ENCODE results near the gene PGP.
A peak's percentile ranks its signal among the peaks of the same experiment; 100 is the strongest.

PGP gene

DNA sequence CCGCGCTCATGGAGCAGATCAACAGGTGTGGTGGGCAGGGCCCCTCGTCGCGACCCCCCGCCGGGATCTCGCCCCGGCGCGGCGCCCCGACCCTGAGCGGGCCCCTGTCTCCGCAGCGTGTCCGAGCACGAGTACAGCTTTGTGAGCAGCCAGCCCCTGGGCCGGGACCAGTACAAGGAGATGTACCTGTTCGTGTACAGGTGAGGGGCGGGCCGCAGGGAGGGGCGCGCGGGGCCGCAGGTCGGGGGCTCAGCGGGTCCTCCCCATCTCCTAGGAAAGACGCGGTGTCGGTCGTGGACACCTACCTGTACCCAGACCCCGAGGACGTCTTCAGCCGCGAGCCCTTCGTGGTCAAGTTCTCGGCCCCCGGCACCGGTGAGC lies 22.5 kb upstream of the PGP start:
- DNase-seq, result no peak

DNA sequence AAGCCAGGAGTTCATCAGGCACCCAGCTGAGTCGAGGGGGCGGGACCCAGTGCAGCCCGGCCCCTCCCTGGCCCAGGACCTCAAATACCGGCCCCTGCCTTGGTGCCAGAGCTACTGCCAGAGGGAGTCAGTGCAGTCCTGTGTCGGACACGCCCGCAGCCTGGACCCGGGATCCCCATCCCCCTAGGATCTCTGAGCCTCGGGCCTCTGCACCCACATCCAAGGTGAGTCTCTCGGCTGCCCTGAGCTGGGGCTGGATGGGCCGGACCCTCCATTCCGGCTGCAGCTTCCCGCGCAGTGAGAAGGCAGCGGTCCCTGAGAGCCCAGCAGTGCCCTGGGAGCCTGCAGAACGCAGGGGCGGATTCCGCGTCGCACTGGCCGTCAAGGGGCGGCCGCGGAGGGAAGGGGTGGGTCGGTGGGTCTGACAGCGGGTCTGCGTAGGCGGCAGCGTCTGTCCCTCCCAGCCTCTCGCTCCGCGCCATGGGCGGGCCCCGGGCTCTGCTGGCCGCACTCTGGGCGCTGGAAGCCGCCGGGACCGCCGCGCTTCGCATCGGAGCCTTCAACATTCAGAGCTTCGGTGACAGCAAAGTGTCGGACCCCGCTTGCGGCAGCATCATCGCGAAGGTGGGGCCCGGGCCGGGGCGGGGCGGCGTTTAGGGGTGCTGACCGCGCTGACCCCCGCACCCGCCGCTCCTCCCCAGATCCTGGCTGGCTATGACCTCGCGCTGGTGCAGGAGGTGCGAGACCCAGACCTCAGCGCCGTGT lies 21.9 kb upstream of the PGP start, which contains the start of gene DNASE1L2:
DNASE1L2 (plus strand) TSS at position 108 of the 765 bp plus-strand sequence; CDS start at position 481, 373 bp downstream.
- DNase-seq, result no peak

DNA sequence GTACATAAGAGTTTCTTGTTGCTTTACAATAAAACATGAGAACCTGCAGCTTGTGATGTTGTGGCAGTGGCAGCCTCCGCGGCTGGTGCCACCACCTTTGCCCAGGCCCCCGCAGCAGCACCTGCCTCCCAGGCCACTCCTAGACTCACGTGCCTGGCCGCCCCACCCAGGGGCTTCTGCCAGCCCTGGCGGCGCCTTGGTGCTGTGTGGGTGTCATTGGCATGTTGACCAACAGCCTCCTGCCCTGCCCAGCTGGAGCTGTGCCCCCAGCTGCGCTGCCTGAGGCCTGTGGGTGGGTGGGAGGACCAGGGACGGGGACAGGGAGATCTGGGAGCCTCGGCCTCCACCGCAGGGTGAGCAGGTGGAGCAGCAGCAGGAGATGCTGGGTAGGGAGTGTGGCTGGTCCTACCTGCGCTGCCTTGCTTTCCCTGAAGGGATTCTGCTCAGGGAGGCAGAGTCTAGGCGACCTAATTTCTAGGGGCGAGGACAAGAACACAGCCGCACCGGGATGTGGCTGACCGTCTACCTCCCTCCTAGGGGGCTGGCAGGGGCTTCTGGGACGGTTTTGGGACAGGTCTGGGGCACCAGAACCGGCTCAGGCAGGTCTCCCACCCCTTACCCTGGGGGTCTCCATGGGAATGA lies 21.2 kb upstream of the PGP start:
- no peak for DNase-seq

DNA sequence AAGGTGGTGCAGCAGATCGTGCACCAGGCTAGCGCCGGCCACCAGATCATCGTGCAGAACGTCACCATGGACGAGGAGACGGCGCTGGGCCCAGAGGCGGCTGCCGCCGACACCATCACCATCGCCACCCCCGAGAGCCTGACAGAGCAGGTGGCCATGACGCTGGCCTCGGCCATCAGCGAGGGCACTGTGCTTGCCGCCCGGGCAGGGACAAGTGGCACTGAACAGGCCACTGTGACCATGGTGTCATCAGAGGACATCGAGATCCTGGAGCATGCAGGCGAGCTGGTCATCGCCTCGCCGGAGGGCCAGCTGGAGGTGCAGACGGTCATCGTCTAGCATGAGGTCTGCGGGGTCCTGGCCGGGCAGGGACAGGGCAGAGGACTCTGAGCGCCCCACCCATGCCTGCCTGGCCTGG lies 20.6 kb upstream of the PGP start:
- no peak for DNase-seq

DNA sequence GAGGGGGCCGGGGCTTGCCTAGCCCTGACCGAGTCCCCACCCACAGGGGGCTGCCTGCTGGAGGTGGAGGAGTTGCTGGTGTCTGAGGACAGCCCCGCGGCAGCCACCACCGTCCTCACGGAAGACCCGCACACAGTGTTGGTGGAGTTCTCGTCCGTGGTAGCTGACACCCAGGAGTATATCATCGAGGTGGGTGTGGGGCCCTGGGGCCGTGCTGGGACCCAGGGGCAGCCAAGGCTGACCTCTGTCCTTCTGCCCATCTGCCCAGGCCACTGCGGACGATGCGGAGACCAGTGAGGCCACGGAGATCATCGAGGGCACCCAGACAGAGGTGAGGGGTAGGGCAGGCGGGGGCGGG lies 20.2 kb upstream of the PGP start:
- DNase-seq, result no peak

DNA sequence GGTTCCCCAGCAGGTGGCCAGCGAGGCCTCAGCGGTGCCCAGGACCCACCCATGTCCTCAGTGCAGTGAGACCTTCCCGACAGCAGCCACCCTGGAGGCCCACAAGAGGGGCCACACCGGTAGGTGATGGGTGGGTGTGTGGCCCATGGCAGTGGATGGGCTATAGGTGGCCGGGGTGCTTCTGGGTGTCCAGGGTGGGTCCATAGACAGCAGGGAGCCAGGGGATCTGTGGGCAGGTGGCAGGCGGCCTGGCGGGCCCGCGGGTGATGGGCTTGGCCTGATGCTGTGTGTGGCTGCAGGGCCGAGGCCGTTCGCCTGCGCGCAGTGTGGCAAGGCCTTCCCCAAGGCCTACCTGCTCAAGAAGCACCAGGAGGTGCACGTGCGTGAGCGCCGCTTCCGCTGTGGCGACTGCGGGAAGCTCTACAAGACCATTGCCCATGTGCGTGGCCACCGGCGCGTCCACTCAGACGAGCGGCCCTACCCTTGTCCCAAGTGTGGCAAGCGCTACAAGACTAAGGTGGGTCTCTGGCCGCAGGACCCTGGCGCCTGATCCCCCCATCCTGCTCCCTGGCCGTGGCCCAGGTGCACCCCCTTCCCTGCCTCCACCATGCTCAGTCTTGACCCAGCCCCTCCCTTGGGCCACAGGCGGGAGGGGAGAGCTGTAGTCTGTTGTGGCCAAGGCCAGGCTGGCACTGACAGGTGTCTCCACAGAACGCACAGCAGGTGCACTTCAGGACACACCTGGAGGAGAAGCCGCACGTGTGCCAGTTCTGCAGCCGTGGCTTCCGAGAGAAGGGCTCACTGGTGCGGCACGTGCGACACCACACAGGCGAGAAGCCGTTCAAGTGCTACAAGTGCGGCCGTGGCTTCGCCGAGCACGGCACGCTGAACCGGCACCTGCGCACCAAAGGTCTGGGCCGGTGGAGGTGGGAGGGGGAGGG lies 19.5 kb upstream of the PGP start:
- DNase-seq, result no peak

DNA sequence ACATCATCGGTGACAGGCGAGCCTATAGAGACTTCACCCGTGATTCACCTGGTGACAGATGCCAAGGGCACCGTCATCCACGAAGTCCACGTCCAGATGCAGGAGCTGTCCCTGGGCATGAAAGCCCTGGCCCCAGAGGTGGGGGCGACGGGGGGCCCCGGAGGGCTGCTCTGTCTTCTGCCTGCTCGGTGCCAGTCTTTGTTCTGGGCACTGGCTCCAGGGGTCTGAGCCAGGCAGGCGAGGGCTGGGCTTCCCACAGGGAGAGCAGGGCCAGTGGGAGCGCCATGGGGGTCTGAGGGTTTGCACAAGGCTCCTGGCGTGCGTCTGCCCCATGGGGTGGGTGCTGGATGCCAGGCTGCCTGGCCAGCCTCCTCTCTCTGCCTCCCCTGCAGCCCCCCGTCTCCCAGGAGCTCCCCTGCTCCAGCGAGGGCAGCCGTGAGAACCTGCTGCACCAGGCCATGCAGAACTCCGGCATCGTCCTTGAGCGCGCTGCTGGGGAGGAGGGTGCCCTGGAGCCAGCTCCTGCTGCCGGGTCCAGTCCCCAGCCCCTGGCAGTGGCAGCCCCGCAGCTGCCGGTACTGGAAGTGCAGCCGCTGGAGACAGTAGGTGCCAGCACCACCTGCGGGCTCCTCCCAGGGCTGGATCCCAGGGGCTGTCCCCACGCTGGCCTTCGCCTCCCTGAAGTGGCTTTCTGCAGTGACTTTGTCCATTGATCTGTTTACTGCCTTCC lies 18.6 kb upstream of the PGP start:
- DNase-seq, result no peak

DNA sequence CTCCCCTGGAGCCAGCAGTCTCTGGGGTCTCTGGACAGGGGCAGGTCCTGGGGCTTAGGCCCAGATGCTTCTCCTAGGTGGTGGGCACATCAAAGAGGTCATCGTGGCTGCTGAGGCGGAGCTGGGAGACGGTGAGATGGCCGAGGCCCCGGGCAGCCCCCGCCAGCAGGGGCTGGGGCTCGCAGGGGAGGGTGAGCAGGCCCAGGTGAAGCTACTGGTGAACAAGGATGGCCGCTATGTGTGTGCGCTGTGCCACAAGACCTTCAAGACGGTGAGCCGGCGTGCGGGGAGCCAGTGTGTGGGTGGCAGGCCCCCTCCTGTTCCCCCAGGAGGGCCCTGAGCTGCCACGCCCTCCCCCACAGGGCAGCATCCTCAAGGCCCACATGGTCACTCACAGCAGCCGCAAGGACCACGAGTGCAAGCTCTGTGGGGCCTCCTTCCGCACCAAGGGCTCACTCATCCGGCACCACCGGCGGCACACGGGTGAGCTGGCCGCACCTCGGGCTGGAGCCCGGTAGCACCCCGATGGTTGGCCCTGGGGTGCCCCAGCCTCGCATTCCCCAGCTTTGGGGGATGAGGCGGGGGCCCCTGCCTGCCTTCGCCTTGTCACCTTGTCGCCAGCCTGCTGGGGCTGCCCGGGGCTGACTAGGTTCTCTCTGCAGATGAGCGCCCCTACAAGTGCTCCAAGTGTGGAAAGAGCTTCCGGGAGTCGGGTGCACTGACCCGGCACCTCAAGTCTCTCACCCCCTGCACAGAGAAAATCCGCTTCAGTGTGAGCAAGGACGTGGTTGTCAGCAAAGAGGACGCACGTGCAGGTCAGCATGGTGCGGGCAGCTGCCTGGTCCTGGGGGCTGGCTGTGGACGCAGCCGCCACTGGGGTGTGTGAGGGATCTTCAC lies 17.7 kb upstream of the PGP start:
- DNase-seq, result no peak

DNA sequence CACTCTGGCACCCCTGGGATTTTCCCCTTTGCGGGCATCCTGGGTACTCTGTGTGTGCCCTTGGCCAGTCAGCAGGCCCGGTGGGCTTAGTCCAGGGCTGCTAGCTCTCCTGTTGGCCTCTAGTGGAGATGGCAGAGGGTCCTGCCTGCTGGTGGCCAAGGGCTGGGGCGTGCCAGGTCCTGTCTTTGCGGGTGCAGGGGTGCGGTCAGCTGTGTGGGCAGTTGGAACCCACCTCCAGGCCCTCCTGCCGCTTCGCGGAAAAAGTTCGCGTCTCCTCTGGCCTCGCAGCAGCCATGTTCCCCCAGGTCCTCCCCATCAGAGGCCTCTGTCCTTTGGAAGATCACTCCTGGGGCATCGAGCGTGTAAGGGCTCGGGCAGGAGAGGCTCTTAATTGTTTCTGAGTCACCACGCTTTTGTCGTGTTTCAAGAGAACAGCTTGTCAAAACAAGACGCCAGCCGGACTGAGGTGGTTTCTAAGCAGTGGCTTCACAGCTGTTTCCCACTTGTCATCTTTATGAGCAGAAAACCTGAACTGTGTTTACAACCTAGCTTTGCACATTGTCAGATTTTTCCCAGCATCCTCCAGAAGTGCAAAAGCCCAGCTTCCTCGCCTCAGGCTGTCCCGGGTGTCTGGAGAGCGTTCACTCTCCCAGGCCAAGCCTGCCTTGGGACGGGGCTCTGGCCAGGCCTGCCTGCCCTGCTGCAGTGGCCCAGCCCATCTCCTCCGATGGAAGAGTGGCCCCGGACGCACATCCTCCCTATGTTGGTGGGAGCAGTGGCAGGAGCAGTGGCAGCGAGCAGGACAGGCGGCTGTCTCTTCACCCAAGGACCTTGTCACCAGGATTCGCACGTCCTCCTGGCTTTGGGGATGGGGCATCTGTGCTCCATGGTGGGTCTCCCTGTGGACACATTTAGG lies 16.6 kb upstream of the PGP start:
- DNase-seq, result no peak

DNA sequence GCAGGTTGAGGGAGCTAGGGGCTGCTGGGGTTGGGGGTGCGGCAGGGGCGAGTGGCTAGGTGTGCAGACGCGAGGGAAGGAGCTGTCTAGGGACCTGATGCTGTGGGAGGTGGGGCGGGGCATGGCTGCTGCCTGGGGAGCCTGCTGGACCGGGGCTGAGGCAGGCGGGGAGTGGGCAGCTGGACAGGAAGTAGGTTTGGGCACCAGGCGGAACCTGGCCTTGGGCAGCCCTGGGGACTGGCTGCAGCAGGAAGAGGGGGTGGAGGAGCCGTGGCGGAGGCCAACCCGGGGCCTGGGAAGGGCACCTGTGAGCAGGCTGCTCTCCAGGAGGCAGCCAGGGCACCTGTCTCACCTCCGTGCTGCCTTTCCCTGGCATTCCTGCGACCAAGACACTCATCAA lies 15.7 kb upstream of the PGP start:
- no peak for DNase-seq

DNA sequence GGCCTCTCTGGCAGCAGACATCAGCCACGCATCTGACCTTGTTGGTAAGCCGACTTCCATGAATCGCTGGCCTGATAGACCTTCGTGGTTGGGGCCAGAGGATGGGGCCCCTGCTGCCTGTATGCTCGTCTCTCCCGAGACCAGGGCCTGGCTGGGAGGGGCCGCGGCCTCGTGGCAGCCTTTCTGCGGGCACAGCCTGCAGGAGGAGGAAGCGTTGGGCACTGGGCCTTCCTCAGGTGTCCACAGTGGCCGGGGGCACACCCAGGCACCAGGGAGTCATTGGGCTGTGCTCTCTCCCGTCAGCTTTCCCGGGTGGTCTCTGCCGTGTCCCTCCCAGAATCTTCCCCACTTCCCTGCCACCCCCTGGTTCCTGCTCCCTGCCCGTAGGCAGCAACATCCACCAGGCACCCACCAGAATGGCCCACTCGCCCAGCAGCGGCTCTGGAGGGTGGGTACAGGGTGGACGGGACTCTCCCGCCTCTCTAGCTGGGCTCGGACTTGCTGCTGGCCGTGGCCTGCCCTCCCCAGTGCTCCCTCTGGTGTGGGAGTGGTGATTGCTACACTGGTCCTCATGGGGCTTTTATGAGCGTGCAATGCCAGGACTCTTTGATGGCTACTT lies 15.1 kb upstream of the PGP start:
- DNase-seq, result no peak

DNA sequence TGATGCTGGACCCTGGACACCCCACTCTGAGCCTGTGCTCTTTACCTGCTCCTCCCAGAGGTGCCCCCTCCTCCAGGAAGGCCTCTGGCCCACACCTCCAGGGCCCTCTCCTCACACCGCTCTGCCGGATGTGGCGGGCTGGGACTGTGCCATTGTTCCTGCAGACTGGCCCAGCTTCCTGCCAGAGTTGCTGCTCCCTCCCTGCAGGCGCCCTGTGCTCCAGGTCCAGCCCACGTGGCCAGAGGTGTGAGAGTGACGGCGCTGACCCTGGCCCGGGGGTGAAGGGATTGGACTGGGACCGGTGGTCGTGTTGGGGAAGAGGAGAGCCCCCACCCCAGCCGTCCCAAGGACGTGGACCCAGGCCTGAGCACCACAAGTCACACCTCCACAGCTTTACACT lies 14.5 kb upstream of the PGP start:
- no peak for DNase-seq

DNA sequence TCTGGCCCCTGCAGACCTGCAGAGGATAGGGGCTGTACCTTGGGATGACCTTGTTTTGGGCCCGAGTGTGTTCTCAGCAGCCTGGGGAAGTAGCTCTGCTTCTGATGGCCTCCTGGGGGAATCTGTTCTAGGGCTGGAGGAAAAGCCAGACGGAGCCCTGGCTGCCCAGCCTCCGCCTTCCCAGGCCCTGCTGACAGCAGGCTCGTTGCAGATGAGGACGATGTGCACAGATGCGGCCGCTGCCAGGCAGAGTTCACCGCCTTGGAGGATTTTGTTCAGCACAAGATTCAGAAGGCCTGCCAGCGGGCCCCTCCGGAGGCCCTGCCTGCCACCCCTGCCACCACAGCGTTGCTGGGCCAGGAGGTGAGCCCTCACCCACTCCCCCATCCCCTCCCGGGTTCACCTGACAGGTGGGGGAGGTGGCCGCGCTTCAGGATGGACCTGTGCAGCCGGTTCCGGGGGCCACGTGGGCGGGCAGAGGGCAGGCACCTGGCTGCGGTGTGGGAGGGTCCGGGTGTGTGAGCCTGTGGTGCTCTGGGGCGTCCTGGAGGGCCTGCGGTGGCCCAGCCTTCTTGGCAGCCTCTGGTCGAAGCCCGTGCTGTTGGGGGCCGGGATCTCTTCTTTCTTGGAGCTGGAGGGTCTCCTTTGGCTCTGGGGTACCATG lies 13.7 kb upstream of the PGP start:
- DNase-seq, result no peak

DNA sequence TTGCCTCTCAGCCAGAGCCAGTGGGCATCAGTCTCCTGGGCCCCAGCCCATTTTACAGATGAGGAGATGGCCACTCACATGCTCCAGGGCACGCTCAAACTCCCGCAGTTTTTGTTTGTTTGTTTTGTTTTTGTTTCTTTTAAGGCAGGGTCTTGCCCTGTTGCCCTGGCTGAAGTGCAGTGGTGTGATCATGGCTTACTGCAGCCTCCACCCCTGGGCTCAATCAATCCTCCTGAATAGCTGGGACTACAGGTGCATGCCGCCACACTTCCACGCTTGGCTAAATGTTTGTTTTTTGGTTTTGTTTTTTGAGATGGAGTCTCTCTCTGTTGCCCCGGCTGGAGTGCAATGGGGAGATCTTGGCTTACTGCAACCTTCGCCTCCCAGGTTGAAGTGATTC lies 12.3 kb upstream of the PGP start:
- no peak for DNase-seq

DNA sequence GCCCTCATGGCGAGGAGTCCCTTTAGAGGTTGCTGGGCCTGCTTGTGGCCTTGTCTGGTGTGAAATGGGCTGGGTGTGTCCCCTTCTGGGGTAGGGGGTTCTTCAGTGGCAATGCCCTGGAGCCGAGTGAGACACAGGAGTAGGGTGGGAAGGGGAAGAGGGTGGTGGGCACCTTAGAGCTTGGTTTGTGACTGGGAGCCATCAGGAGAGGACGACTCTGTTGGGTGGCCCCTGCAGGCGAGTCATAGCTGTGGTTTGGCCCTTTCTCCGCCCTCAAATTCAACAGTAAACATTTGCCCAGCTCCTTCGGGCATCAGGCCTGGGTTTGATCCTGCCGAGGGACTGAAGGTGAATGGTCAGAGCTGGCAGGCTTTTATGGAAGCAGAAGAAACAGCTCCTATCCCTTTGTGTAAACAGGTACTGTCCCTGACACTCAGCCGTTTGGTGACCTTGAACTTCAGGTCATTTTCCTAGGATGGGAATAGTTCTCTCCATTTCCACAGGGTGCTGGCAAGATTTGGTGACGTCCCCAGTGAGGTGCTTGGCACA lies 11.7 kb upstream of the PGP start:
- no peak for DNase-seq

DNA sequence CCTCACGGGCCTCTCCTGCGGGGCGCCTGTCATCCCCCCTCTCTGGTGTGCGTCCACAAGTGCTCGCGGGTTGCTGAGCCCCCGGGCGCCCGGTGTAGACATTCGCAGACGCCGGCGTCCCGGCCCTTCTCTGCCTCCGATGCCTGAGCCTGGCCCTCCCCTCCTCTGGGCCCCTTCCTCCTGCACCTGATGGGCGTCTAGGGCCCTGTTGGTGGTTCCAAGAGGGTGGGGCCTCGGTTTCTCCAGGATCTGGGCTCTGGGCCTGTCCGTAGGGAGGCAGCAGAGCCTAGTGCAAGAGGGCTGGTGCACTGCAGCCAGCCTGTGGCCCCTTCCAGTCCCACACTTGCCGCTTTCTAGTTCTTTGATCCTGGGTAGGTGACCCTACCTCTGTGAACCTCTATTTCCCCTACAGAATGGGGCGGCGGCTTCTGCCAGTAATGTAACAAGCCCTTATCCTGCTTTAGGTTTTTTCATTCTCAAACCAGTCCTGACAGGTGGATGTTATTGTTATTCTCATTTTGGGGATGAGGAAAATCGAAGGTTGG lies 9.4 kb upstream of the PGP start:
- no peak for DNase-seq

DNA sequence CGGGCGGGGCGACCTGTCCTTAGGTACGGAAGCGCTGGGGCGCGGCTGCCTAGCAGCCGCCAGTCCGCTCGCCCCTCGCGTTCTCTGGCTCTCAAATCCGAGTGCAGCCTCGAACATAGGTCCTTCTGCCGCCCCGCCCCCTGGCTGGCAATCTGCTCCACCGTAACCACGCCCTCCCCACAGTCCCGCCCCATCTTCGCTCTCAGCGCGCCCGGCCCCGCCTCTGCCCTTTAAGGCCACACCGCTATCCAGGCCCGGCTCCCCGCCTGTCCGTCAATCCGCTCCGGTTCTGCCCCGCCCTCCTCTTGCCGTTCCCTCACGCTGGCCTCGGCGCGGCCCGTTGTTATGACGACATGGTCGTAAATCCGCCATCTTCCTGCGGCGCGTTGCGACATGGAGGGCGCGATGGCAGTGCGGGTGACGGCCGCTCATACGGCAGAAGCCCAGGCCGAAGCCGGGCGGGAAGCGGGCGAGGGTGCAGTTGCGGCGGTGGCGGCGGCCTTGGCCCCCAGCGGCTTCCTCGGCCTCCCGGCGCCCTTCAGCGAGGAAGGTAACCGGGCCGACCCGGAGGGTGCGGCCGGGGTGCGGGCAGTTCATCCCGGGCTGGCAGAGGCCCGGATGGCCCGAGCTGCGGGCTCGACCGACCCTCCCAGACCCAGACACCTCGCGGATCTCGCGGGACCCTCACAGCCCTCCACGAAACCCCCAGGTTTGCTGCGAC lies 8.7 kb upstream of the PGP start, which contains the start of gene E4F1:
E4F1 (plus strand) TSS at position 371 of the 721 bp plus-strand sequence; CDS start at position 394, 23 bp downstream.
- DNase-seq, result peak; percentile 91

DNA sequence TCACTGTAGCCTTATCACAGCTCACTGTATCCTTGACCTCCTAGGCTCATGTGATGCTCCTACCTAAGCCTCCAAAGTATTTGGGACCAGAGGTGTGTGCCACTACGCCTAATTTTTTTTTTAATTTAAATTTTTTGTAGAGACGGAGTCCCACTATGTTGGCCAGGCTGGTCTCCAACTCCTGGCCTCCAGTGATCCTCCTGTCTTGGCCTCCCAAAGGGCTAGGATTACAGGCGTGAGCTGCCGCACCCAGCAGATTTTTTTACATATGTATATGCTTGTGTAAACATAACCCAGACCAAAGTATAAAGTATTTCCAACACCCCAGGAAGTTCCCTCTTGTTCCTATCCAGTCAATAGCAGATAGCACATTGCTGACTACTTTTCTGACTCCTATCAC lies 1.7 kb upstream of the PGP start:
- DNase-seq, result no peak
